ENCODE measurements around the gene PIGR. TPM values are rescaled to one million over a fixed set of nuclear protein-coding genes. Genes with fewer than 3 reads are reported as not detected.

The PIGR gene
- total RNA-seq, 1 donor from 2014 or later, result 30.1 TPM

GRCh38 chr1:206903687-206904086, 42.6 kb downstream of the PIGR start:
- Mint-ChIP-seq H3K27me3 (peaks cover 63% of the 10 kb centered on the region), H3K4me3 (no peak overlapping the region), H3K4me1 (ENCODE audit: unreplicated experiment) (peaks cover under 1% of the 10 kb centered on the region), H3K9me3 (no peaks in the 10 kb centered on the region), H3K27ac (no peak overlapping the region), H3K36me3 (no peaks in the 10 kb centered on the region)
- TF ChIP-seq CTCF (conservative IDR thresholded peaks at IDR 0.05), result no peak
- DNase-seq (ENCODE audit: extremely low spot score, unreplicated experiment), result no peak

GRCh38 chr1:206902702-206903101, 43.6 kb downstream of the PIGR start:
- H3K36me3 Mint-ChIP-seq, result no peaks in the 10 kb centered on the region
- no peak overlapping the region for H3K27ac Mint-ChIP-seq
- H3K9me3 Mint-ChIP-seq, result no peaks in the 10 kb centered on the region
- H3K27me3 Mint-ChIP-seq, result peaks cover 58% of the 10 kb centered on the region
- H3K4me1 Mint-ChIP-seq (ENCODE audit: unreplicated experiment), result no peaks in the 10 kb centered on the region
- DNase-seq (ENCODE audit: extremely low spot score, unreplicated experiment), result no peak
- H3K4me3 Mint-ChIP-seq, result no peak overlapping the region
- no peak for TF ChIP-seq CTCF (conservative IDR thresholded peaks at IDR 0.05)

GRCh38 chr1:206901944-206902343, 44.3 kb downstream of the PIGR start:
- Mint-ChIP-seq H3K27ac (no peak overlapping the region), H3K4me1 (ENCODE audit: unreplicated experiment) (no peaks in the 10 kb centered on the region), H3K9me3 (no peaks in the 10 kb centered on the region), H3K36me3 (no peaks in the 10 kb centered on the region), H3K4me3 (no peak overlapping the region), H3K27me3 (peaks cover 56% of the 10 kb centered on the region)
- no peak for DNase-seq (ENCODE audit: extremely low spot score, unreplicated experiment)
- TF ChIP-seq CTCF (conservative IDR thresholded peaks at IDR 0.05), result no peak

- no peaks in the 10 kb centered on the region for H3K9me3 Mint-ChIP-seq
- no peak overlapping the region for H3K27ac Mint-ChIP-seq
- H3K36me3 Mint-ChIP-seq, result no peaks in the 10 kb centered on the region
- no peak for TF ChIP-seq CTCF (conservative IDR thresholded peaks at IDR 0.05)
- H3K27me3 Mint-ChIP-seq, result peaks cover 43% of the 10 kb centered on the region
- H3K4me1 Mint-ChIP-seq (ENCODE audit: unreplicated experiment), result peaks cover 10% of the 10 kb centered on the region
- no peak for DNase-seq (ENCODE audit: extremely low spot score, unreplicated experiment)
- no peak overlapping the region for H3K4me3 Mint-ChIP-seq
Observed at GRCh38 chr1:206900149-206900548, 46.1 kb downstream of the PIGR start.

GRCh38 chr1:206899717-206900116, 46.5 kb downstream of the PIGR start:
- no peak for DNase-seq (ENCODE audit: extremely low spot score, unreplicated experiment)
- Mint-ChIP-seq H3K4me1 (ENCODE audit: unreplicated experiment) (peaks cover 10% of the 10 kb centered on the region), H3K4me3 (no peak overlapping the region), H3K27me3 (peaks cover 39% of the 10 kb centered on the region), H3K9me3 (no peaks in the 10 kb centered on the region), H3K36me3 (no peaks in the 10 kb centered on the region), H3K27ac (no peak overlapping the region)
- TF ChIP-seq CTCF (conservative IDR thresholded peaks at IDR 0.05), result no peak

GRCh38 chr1:206898915-206899431, 47.3 kb downstream of the PIGR start:
- DNase-seq (ENCODE audit: extremely low spot score, unreplicated experiment), result no peak
- H3K4me1 Mint-ChIP-seq (ENCODE audit: unreplicated experiment), result peaks cover 10% of the 10 kb centered on the region
- TF ChIP-seq CTCF (conservative IDR thresholded peaks at IDR 0.05), result no peak
- no peaks in the 10 kb centered on the region for H3K9me3 Mint-ChIP-seq
- H3K36me3 Mint-ChIP-seq, result no peaks in the 10 kb centered on the region
- H3K27ac Mint-ChIP-seq, result no peak overlapping the region
- H3K4me3 Mint-ChIP-seq, result no peak overlapping the region
- peaks cover 32% of the 10 kb centered on the region for H3K27me3 Mint-ChIP-seq
